NCI-H446 treated with DMSO at 0.1 percent for 48 hours (cell line): ENCODE data around the gene PNMA3.
"Not testable (repeated sequence)": the region's sequence is repeated elsewhere in the genome, so short reads cannot be mapped to it uniquely, and the experiment has no call there.

Experiments
- DNase-seq: peaks from one replicate; lab custom pipeline; 2025; lab: John Stamatoyannopoulos, UW

The PNMA3 gene

DNA sequence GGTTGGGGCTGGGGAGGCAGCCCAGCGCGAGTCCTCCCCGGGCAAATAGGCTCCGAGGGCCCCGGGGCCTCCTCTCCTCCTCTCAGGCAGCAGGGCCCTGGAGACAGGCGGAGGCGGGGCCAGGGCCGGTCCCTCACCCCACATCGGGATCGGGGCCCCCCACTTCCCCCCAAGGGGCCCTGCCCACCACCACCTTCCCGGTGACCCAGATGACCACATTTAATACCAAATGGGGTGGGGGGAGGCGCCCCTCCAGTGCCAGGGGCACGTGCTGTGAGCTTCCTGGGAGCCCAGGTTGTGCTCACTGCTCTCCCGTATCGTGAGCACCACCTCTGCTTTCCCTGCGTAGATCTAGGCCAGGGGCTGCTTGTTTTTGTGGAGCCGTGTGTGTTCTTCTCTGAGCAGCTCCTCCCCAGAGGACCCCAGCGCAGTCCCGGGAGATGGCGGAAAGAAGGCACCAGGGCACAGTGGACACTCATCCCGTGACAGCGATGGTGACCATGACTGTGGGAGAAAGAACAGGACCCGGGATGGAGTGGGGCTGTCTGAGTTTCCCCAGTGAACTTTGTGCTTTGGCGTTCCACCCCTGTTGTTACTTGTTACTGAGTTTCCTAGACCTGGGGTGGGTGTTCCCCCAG, 18.1 kb downstream of the PNMA3 start:
- no peak for DNase-seq

DNA sequence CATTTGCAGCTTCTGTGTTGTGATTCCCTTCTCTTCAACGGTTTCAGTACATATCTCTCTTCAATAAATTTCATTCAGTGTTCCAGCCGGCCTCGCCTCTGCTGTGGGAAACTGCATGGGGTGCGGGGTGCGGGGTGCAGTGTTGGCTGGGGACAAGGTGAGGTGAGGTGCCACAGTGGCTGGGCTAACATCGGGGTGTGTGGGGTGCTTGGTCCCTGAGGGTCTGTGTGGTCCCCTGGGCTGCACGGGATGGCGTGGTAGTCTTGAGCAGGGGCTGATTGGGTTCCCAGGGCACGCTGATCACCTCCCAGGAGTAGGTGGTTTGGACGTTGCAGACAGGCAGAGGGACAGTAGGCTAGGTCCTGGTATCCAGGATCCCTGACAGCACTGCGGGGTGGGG, 18.7 kb downstream of the PNMA3 start:
- no peak for DNase-seq

DNA sequence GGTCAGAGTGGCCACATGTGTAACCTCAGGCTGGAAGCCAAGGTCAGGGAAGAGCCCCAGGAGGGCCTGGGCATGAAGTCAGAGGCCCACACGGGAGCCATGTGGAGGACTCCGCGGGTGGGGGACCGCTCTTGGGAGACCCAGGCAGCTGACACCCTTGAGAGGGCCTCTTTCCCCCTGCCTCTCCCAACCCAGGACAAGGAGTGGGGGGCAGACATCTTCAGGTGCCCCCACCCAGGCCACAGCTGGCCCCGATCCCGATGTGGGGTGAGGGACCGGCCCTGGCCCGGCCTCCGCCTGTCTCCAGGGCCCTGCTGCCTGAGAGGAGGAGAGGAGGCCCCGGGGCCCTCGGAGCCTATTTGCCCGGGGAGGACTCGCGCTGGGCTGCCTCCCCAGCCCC, 19.1 kb downstream of the PNMA3 start:
- DNase-seq: no peak

DNA sequence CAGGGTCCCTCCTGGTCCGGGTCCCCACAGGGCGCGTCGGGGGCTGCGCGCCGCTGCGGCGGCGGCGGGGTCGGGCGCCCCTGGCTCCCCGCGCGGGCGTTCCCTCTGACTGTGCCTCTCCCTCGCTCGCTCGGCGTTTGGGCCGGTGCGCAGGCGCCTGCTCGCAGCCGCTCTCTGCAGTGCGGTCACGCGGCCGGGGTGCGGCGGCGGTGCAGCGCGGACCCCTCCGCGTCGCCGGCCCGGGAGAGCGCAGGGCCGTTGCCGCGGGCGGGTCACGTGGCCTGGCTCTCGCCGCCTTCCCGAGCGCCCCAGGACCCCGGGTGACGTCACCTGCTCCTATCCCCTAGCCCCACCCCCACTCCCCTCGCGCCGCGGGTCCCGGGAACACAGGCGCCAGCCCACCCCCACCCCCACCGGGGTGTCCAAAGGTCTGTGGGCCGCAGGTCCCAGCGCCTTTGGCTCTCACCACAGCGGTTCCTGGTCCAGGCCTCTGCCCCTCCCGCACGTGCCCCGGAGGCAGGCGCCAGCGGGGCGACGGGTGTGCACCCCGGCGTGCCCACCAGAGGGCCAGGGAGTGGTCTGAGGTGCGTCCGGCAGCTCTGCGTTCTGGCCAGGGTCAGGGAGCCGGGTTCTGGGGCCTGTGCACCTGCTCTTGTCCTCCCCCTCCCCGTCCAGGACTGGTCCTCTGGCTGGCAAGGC, 21.3 kb downstream of the PNMA3 start:
- DNase-seq: not testable (repeated sequence)

DNA sequence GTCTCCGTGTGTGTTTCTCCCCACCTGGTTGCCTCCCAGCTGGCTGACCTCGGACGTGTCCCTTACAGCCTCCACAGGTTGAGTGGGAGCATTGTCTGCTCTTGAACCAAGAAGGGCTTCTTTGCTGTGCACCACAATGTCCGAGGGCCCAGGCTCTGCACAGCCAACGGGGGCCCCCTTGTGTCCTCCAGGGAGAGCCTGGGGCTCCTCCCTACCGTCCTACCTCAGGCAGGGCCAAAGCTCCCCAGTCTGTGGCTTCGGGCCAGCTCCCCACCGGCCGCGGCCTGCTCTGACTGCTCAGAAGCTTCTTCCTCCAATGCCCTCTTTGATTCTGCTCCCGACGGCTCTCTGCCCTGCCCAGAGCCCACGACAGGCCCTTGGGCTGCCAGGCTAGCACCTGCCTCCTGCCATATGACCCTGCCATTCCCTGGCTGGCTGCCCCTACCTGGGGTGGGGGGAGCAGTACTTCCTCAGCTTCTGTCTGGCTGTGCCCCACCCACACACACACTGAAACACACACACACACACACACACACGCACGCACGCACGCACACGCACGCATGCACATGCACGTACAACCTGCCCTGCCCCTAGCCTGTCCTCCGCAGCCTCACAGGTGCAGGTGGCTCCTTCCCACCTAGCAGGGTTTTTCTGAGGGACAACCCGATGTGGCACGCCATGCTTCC, 27.1 kb downstream of the PNMA3 start:
- not testable (repeated sequence) for DNase-seq

DNA sequence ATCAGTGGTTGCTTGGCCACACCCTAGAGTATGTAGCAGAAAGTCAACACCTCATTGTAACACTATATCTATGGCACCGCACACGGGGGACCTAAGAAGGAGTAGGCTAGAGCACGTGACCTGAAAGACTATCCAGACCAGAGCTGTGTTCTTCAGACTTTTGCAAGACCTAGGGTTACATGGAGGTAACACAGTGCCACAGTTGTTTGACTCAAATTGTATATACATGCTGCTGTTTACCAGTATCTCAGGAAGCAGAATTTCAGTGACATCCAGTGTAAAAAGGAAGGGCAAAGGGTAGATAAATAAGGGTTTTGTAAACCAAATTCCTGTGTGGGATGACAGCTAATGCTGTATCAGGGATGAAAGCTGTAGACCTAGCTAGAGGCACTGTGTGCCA, 46.1 kb downstream of the PNMA3 start:
- no peak for DNase-seq

DNA sequence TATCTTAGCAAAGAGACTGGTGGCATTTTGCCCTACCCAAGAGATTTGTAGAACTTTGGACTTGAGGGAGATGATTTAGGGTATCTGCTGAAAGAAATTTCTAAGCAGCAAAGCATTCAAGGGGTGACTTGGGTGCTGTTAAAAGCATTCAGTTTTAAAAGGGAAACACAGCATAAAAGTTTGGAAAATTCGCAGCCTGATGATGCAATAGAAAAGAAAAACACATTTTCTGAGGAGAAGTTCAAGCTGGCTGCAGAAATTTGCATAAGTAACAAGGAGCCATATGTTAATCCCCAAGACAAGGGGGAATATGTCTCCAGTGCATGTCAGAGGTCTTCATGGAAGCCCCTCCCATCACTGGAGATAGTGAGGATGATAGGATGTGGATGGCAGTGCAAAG, 48.7 kb downstream of the PNMA3 start:
- not testable (repeated sequence) for DNase-seq

DNA sequence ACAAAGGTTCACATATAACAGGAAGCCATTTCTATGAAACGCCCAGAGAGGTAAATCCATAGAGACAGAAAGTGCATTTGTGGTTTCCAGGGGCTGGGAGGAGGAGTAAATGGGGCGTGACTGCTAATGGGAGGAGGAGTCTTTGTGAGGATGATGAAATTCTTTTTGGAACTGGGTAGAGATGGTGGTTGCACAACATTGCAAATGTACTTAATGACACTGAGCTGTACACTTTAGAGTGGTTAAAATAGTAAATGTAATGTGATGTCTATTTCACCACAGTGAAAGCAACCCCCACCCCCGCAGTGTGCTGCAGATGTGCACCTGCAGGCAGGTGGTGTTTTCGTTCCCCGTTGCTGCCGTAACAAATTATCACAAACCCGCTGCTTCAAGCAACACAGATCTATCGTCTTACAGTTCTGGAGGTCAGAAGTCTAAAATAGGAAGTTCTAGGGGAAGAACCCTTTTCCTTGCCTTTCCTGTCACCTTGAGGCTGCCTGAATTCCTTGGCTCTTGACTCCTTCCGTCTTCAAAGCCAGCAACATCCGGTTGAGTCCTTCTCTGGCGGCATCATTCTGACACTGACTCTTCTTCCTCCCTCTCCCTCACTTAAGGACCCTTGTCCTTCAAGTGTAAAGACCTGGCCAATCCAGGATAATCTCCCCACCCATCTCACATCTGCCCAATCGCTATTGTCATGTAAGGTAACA, 50.0 kb downstream of the PNMA3 start:
- not testable (repeated sequence) for DNase-seq
